ENCODE measurements around the gene EXOC6B. TPM values are rescaled to one million over a fixed set of nuclear protein-coding genes. Genes with fewer than 3 reads are reported as not detected.
"Not testable (repeated sequence)": the region's sequence is repeated elsewhere in the genome, so short reads cannot be mapped to it uniquely, and the experiment has no call there.

The EXOC6B gene
- total RNA-seq, 1 experiment from 2014 or later: not detected

- Histone ChIP-seq H3K79me2 (ENCODE audit: low read length) (no peaks in the 10 kb centered on the region), H3K4me2 (ENCODE audit: low read depth, low read length, poor library complexity, severe bottlenecking) (no peak overlapping the region), H3K4me1 (ENCODE audit: low read length) (no peaks in the 10 kb centered on the region), H3K9me3 (ENCODE audit: low read length) (no peaks in the 10 kb centered on the region), H4K20me1 (ENCODE audit: insufficient read depth, low read depth, low read length) (no peaks in the 10 kb centered on the region), H2AFZ (ENCODE audit: low read length) (no peak overlapping the region), H3K9me2 (replicated peaks; ENCODE audit: insufficient read depth, low read length) (no peaks in the 10 kb centered on the region), H3K4me3 (ENCODE audit: low read length) (no peak overlapping the region), H3K27ac (ENCODE audit: low read length) (no peak overlapping the region), H3K27me3 (ENCODE audit: low read length) (no peaks in the 10 kb centered on the region; the same call in 1 of the 2 replicates), H3K36me3 (ENCODE audit: insufficient read depth, low read length) (no peaks in the 10 kb centered on the region), H3K9ac (ENCODE audit: low read length) (no peak overlapping the region)
- no peak for DNase-seq
Measured at GRCh38 chr2:72570413-72570812, 255.4 kb downstream of the EXOC6B start.

DNA sequence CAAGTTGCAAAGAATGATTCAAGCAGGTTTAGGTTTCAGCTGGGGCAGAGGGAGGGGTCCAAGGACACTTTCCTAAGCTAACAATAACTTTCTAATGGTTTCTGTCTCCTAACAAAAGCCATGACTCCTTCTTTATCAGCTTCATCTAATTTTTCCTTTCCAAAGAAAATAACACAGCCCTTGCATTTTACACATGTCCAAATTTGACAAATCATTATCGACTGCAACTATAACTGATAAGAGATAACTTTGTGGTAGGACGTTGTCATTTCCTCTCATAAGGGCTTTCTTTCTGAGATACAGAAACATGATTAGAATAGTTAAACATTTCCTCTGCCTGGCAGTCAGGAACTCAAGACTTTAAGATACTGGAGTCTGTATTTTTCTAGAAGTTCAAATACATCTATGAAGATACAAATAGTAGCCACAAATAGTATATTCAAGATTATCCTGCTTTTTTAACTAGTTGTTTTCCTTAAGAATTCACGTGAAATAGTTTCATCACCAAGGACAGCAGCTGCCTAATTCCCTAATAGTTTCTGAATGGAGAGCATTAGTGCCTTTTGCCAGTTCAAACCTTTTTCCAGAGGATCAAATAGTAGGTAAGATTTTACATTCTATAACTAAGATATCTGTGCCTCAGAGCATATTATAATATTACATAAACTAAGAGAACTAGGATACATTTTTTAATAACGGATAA is 263.2 kb downstream of the EXOC6B start:
- Histone ChIP-seq H3K27ac (ENCODE audit: low read length) (no peak overlapping the region), H3K4me2 (ENCODE audit: low read depth, low read length, poor library complexity, severe bottlenecking) (no peak overlapping the region), H3K36me3 (ENCODE audit: insufficient read depth, low read length) (no peaks in the 10 kb centered on the region), H2AFZ (ENCODE audit: low read length) (no peak overlapping the region), H3K4me3 (ENCODE audit: low read length) (no peak overlapping the region), H3K9me3 (ENCODE audit: low read length) (no peaks in the 10 kb centered on the region), H3K27me3 (ENCODE audit: low read length) (no peaks in the 10 kb centered on the region; the same call in 1 of the 2 replicates), H3K4me1 (ENCODE audit: low read length) (no peaks in the 10 kb centered on the region), H3K79me2 (ENCODE audit: low read length) (no peaks in the 10 kb centered on the region), H3K9me2 (replicated peaks; ENCODE audit: insufficient read depth, low read length) (no peaks in the 10 kb centered on the region), H3K9ac (ENCODE audit: low read length) (no peak overlapping the region), H4K20me1 (ENCODE audit: insufficient read depth, low read depth, low read length) (no peaks in the 10 kb centered on the region)
- no peak for DNase-seq

DNA sequence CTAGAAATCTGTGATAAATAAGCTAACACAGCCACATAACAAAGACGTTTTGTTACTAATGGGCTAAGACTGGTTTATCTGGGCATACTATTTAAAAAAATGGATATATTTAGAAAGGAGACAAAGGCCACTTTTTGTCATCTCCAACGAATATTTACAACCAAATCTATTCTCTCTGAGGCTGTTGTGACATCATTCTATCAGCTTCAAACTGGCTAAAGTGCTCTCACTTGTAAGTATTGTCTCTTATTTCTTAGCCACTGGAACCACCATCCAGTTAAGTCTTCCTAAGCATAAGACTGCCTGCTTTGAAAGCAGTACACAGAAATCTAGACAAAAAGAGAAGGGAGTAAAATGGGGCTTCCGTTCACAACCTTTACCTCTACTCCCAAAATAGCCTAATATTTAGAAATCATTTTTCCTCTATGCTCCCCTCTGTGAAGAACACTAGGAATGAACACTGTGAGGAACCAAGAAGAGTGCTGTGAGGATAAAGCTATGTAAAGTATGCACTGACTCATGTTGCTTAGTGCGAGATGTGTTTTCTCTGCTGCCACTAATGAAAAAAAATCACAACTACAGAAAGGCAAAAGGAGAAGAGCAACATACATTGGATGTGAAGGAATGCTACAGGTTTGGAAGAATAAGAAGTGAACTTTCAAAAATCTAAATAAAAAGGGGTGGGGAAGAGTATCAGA is 264.1 kb downstream of the EXOC6B start:
- H3K4me3 ChIP-seq (ENCODE audit: low read length): no peak overlapping the region
- H3K36me3 ChIP-seq (ENCODE audit: insufficient read depth, low read length): no peaks in the 10 kb centered on the region
- H3K4me1 ChIP-seq (ENCODE audit: low read length): no peaks in the 10 kb centered on the region
- no peak for DNase-seq
- no peak overlapping the region for H3K4me2 ChIP-seq (ENCODE audit: low read depth, low read length, poor library complexity, severe bottlenecking)
- no peaks in the 10 kb centered on the region for H3K9me3 ChIP-seq (ENCODE audit: low read length)
- no peaks in the 10 kb centered on the region; the same call in 1 of the 2 replicates for H3K27me3 ChIP-seq (ENCODE audit: low read length)
- no peaks in the 10 kb centered on the region for H4K20me1 ChIP-seq (ENCODE audit: insufficient read depth, low read depth, low read length)
- no peak overlapping the region for H2AFZ ChIP-seq (ENCODE audit: low read length)
- no peak overlapping the region for H3K27ac ChIP-seq (ENCODE audit: low read length)
- no peaks in the 10 kb centered on the region for H3K79me2 ChIP-seq (ENCODE audit: low read length)
- H3K9me2 ChIP-seq (replicated peaks; ENCODE audit: insufficient read depth, low read length): no peaks in the 10 kb centered on the region
- H3K9ac ChIP-seq (ENCODE audit: low read length): no peak overlapping the region

GRCh38 chr2:72555943-72556342 is 269.9 kb downstream of the EXOC6B start:
- Histone ChIP-seq H3K9me3 (ENCODE audit: low read length) (no peaks in the 10 kb centered on the region), H3K4me3 (ENCODE audit: low read length) (no peak overlapping the region), H3K27ac (ENCODE audit: low read length) (no peak overlapping the region), H3K4me1 (ENCODE audit: low read length) (no peaks in the 10 kb centered on the region), H3K36me3 (ENCODE audit: insufficient read depth, low read length) (no peaks in the 10 kb centered on the region), H3K9me2 (replicated peaks; ENCODE audit: insufficient read depth, low read length) (0 out of 2 replicates have a peak, but pooled peaks cover 2% of the 10 kb centered on the region), H2AFZ (ENCODE audit: low read length) (no peak overlapping the region), H3K27me3 (ENCODE audit: low read length) (no peaks in the 10 kb centered on the region), H3K9ac (ENCODE audit: low read length) (no peak overlapping the region), H3K4me2 (ENCODE audit: low read depth, low read length, poor library complexity, severe bottlenecking) (no peak overlapping the region), H4K20me1 (ENCODE audit: insufficient read depth, low read depth, low read length) (no peaks in the 10 kb centered on the region), H3K79me2 (ENCODE audit: low read length) (no peaks in the 10 kb centered on the region)
- DNase-seq: no peak

- H3K36me3 ChIP-seq (ENCODE audit: insufficient read depth, low read length); H4K20me1 ChIP-seq (ENCODE audit: insufficient read depth, low read depth, low read length); H3K9ac ChIP-seq (ENCODE audit: low read length); DNase-seq; H3K9me3 ChIP-seq (ENCODE audit: low read length); H3K27ac ChIP-seq (ENCODE audit: low read length); H3K4me2 ChIP-seq (ENCODE audit: low read depth, low read length, poor library complexity, severe bottlenecking); H2AFZ ChIP-seq (ENCODE audit: low read length); H3K9me2 ChIP-seq (replicated peaks; ENCODE audit: insufficient read depth, low read length); H3K79me2 ChIP-seq (ENCODE audit: low read length); H3K27me3 ChIP-seq (ENCODE audit: low read length); H3K4me3 ChIP-seq (ENCODE audit: low read length); H3K4me1 ChIP-seq (ENCODE audit: low read length): not testable (repeated sequence)
Measured at GRCh38 chr2:72555363-72555762, 270.5 kb downstream of the EXOC6B start.

DNA sequence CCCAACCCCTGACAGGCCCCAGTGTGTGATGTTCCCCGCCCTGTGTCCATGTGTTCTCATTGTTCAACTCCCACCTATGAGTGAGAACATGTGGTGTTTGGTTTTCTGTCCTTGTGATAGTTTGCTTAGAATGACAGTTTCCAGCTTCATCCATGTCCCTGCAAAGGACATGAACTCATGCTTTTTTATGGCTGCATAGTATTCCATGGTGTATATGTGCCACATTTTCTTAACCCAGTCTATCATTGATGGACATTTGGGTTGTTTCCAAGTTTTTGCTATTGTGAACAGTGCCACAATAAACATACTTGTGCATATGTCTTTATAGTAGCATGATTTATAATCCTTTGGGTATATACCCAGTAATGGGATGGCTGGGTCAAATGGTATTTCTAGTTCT is 270.9 kb downstream of the EXOC6B start:
- H4K20me1 ChIP-seq (ENCODE audit: insufficient read depth, low read depth, low read length); H3K79me2 ChIP-seq (ENCODE audit: low read length); H3K9me2 ChIP-seq (replicated peaks; ENCODE audit: insufficient read depth, low read length); H3K9me3 ChIP-seq (ENCODE audit: low read length); H3K4me2 ChIP-seq (ENCODE audit: low read depth, low read length, poor library complexity, severe bottlenecking); H2AFZ ChIP-seq (ENCODE audit: low read length); H3K27me3 ChIP-seq (ENCODE audit: low read length); H3K9ac ChIP-seq (ENCODE audit: low read length); H3K27ac ChIP-seq (ENCODE audit: low read length); H3K4me1 ChIP-seq (ENCODE audit: low read length); H3K36me3 ChIP-seq (ENCODE audit: insufficient read depth, low read length); H3K4me3 ChIP-seq (ENCODE audit: low read length); DNase-seq: not testable (repeated sequence)

- no peaks in the 10 kb centered on the region for H3K79me2 ChIP-seq (ENCODE audit: low read length)
- no peaks in the 10 kb centered on the region for H3K4me1 ChIP-seq (ENCODE audit: low read length)
- H2AFZ ChIP-seq (ENCODE audit: low read length): no peak overlapping the region
- no peaks in the 10 kb centered on the region for H3K36me3 ChIP-seq (ENCODE audit: insufficient read depth, low read length)
- no peak overlapping the region for H3K4me3 ChIP-seq (ENCODE audit: low read length)
- no peaks in the 10 kb centered on the region for H3K9me3 ChIP-seq (ENCODE audit: low read length)
- DNase-seq: no peak
- 0 out of 2 replicates have a peak, but pooled peaks cover 2% of the 10 kb centered on the region for H3K9me2 ChIP-seq (replicated peaks; ENCODE audit: insufficient read depth, low read length)
- H3K27me3 ChIP-seq (ENCODE audit: low read length): no peaks in the 10 kb centered on the region
- no peaks in the 10 kb centered on the region for H4K20me1 ChIP-seq (ENCODE audit: insufficient read depth, low read depth, low read length)
- H3K9ac ChIP-seq (ENCODE audit: low read length): no peak overlapping the region
- no peak overlapping the region for H3K4me2 ChIP-seq (ENCODE audit: low read depth, low read length, poor library complexity, severe bottlenecking)
- no peak overlapping the region for H3K27ac ChIP-seq (ENCODE audit: low read length)
Measured at GRCh38 chr2:72554381-72554780, 271.5 kb downstream of the EXOC6B start.

- Histone ChIP-seq H3K4me2 (ENCODE audit: low read depth, low read length, poor library complexity, severe bottlenecking) (no peak overlapping the region), H2AFZ (ENCODE audit: low read length) (no peak overlapping the region)
Measured at GRCh38 chr2:72548081-72548764, 277.6 kb downstream of the EXOC6B start.

More at GRCh38 chr2:72548081-72548764, 277.6 kb downstream of the EXOC6B start:
- H3K27me3 ChIP-seq (ENCODE audit: low read length): no peaks in the 10 kb centered on the region
- no peaks in the 10 kb centered on the region for H3K79me2 ChIP-seq (ENCODE audit: low read length)
- H3K27ac ChIP-seq (ENCODE audit: low read length): no peak overlapping the region
- H4K20me1 ChIP-seq (ENCODE audit: insufficient read depth, low read depth, low read length): no peaks in the 10 kb centered on the region
- no peaks in the 10 kb centered on the region for H3K4me1 ChIP-seq (ENCODE audit: low read length)
- no peaks in the 10 kb centered on the region for H3K9me3 ChIP-seq (ENCODE audit: low read length)
- no peaks in the 10 kb centered on the region for H3K36me3 ChIP-seq (ENCODE audit: insufficient read depth, low read length)
- H3K9ac ChIP-seq (ENCODE audit: low read length): no peak overlapping the region
- DNase-seq: no peak
- H3K4me3 ChIP-seq (ENCODE audit: low read length): no peak overlapping the region
- 0 out of 2 replicates have a peak, but pooled peaks cover 2% of the 10 kb centered on the region for H3K9me2 ChIP-seq (replicated peaks; ENCODE audit: insufficient read depth, low read length)
